Duodenal mucosa (tissue), 2 donors: ENCODE data around the gene PIP5K1A.
"Not testable (repeated sequence)": the region's sequence is repeated elsewhere in the genome, so short reads cannot be mapped to it uniquely, and the experiment has no call there.

Experiments
- H3K27ac ChIP-seq: one replicate; pipeline ENCODE4 v1.7.0; 2013; ENCODE audit warnings: low read depth, low read length
- H3K27me3 ChIP-seq, 2 donors: one replicate each; pipeline ENCODE4 v1.7.0; 2013; ENCODE audit warnings: low read length in 2 of 2, control low read depth in 1 of 2; ENCODE audit not compliant: insufficient read depth in 2 of 2, control insufficient read depth in 1 of 2
- H3K36me3 ChIP-seq, 2 donors: one replicate each; pipeline ENCODE4 v1.7.0; 2013; ENCODE audit warnings: low read length in 2 of 2, control low read depth in 1 of 2; ENCODE audit not compliant: insufficient read depth in 2 of 2, control insufficient read depth in 1 of 2
- H3K4me1 ChIP-seq, 2 donors: one replicate each; pipeline ENCODE4 v1.7.0; 2013; ENCODE audit warnings: low read length in 2 of 2, control low read depth in 1 of 2; ENCODE audit not compliant: insufficient read depth in 2 of 2, control insufficient read depth in 1 of 2
- H3K4me3 ChIP-seq, 2 donors: one replicate each; pipeline ENCODE4 v1.7.0; 2013; ENCODE audit warnings: low read length in 2 of 2, low read depth in 1 of 2
- H3K9ac ChIP-seq, 2 donors: one replicate each; pipeline ENCODE4 v1.7.0; 2013; ENCODE audit warnings: low read length in 2 of 2, low read depth in 1 of 2
- H3K9me3 ChIP-seq, 2 donors: one replicate each; pipeline ENCODE4 v1.7.0; 2013; ENCODE audit warnings: low read length in 2 of 2, control low read depth in 1 of 2; ENCODE audit not compliant: control insufficient read depth in 1 of 2

PIP5K1A gene

GRCh38 chr1:151275341-151275740 is 77.0 kb downstream of the PIP5K1A start:
- not testable (repeated sequence) for H3K4me1 ChIP-seq, H3K27ac ChIP-seq, H3K27me3 ChIP-seq, H3K4me3 ChIP-seq, H3K9ac ChIP-seq, H3K36me3 ChIP-seq, H3K9me3 ChIP-seq

GRCh38 chr1:151277249-151277648 is 78.9 kb downstream of the PIP5K1A start:
- Histone ChIP-seq H3K4me1 (peaks cover 0 to 4% of the 10 kb centered on the region in 2 donors), H3K4me3 (no peak overlapping the region), H3K9ac (no peak overlapping the region), H3K36me3 (peaks cover 0 to 3% of the 10 kb centered on the region in 2 donors), H3K27me3 (no peaks in the 10 kb centered on the region), H3K27ac (no peak overlapping the region), H3K9me3 (no peaks in the 10 kb centered on the region)

- H3K36me3 ChIP-seq: peaks cover 4 to 15% of the 10 kb centered on the region in 2 donors
- peaks cover 12 to 19% of the 10 kb centered on the region in 2 donors for H3K4me1 ChIP-seq
- H3K9me3 ChIP-seq: no peaks in the 10 kb centered on the region
- peak overlapping the region; percentile 98 for H3K27ac ChIP-seq
- no peaks in the 10 kb centered on the region for H3K27me3 ChIP-seq
- peak overlapping the region; percentile 84 to 91 for H3K4me3 ChIP-seq
- H3K9ac ChIP-seq: peak overlapping the region; percentile 92 to 96
These were observed 83.0 kb downstream of the PIP5K1A start for GRCh38 chr1:151281225-151281968.

DNA sequence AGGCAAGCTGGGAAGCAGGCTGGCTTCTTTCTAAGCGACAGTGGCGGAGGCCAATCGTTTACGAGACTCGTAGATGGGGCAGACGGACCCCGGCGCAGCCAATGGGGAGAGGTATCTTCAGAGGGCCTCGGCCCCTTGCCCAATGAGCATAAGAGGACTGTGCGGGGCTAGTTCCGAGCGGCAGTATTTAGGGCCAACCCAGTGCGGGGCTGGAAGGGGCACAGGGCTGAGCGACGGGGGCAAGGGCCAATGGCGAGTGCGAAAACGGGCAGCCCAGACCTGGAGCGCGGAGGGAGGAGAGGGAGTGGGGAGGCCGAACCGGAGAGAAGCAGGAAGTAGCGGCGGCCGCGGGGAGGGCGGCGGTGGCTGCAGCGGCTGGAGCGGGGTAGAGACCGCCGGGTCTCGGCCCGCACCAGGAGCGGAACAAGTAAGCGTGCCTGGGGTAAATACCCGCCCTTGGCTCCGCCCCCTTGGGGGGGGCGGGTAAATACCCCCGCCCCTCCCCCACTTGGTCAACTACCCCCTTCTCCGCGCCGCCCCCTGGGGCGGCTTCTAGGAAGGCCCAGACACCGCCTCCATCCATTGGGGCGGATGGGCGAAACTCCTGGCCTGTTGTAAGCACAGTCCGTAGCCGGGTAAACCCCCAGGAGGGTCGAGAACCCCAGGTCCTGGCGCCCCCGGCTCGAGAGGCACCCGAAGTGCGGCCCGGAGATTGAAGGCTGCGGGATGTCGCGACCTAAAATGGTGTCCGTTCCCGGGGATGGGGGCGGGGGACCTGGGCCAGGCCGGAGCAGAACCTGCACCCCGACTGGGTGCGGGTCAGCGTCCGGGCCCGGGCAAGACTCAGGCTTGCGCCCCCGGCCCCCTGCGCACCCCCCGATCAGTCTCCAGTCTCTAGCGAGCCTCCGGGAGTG is 83.9 kb downstream of the PIP5K1A start, which contains the start of gene ZNF687:
ZNF687 (plus strand) TSS at position 331 of the 914 bp plus-strand sequence. CDS start 3,993 bp downstream, outside the sequence.
- Histone ChIP-seq H3K4me3 (peak within 1 kb of the TSS; percentile 84 to 91), H3K27me3 (no peaks in the 10 kb centered on the region), H3K4me1 (peaks cover 12 to 19% of the 10 kb centered on the region in 2 donors), H3K27ac (peak within 1 kb of the TSS; percentile 98), H3K36me3 (peaks cover 12 to 23% of the 10 kb centered on the region in 2 donors), H3K9ac (peak within 1 kb of the TSS; percentile 92 to 96), H3K9me3 (no peaks in the 10 kb centered on the region)

GRCh38 chr1:151282883-151283725 is 84.8 kb downstream of the PIP5K1A start:
- peak overlapping the region; percentile 84 to 91 for H3K4me3 ChIP-seq
- H3K9me3 ChIP-seq: no peaks in the 10 kb centered on the region
- no peaks in the 10 kb centered on the region for H3K27me3 ChIP-seq
- H3K4me1 ChIP-seq: peaks cover 12 to 19% of the 10 kb centered on the region in 2 donors
- peak overlapping the region; percentile 74 to 86 for H3K9ac ChIP-seq
- peak overlapping the region; percentile 98 for H3K27ac ChIP-seq
- peaks cover 17 to 32% of the 10 kb centered on the region in 2 donors for H3K36me3 ChIP-seq

DNA sequence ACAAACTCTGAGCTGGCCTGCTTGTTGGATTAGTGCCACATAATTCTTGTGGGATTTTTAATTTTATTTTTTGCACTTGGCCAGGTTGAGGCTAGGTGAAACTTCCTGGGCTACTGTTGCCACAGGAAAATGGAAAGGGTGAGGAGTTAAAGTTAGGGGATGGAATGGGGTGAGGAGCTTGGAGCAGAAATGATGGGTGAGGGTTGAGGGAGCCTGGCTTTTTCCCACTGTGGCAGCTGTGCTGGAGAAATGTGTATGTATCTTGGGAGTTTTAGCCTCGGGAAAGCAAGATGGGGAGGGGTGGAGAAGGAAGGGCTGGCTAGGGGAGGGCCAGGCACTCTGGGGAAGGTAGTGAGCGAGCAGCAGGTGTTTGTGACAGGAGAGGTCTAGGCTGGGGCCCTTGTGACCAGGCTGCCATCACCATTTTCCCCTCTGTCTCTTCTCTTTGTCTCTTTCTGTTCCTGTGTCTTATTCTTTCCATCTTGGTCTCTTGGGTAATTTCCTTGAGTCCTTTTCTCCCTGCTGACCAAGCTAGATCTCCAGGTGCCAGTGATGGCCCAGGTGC is 85.7 kb downstream of the PIP5K1A start:
- H3K9me3 ChIP-seq: no peaks in the 10 kb centered on the region
- H3K4me3 ChIP-seq: peak overlapping the region; percentile 84 to 91
- H3K27me3 ChIP-seq: no peaks in the 10 kb centered on the region
- no peak overlapping the region for H3K27ac ChIP-seq
- H3K4me1 ChIP-seq: peaks cover 12 to 19% of the 10 kb centered on the region in 2 donors
- peak overlapping the region; percentile 10 to 86 for H3K9ac ChIP-seq
- H3K36me3 ChIP-seq: peaks cover 26 to 42% of the 10 kb centered on the region in 2 donors

DNA sequence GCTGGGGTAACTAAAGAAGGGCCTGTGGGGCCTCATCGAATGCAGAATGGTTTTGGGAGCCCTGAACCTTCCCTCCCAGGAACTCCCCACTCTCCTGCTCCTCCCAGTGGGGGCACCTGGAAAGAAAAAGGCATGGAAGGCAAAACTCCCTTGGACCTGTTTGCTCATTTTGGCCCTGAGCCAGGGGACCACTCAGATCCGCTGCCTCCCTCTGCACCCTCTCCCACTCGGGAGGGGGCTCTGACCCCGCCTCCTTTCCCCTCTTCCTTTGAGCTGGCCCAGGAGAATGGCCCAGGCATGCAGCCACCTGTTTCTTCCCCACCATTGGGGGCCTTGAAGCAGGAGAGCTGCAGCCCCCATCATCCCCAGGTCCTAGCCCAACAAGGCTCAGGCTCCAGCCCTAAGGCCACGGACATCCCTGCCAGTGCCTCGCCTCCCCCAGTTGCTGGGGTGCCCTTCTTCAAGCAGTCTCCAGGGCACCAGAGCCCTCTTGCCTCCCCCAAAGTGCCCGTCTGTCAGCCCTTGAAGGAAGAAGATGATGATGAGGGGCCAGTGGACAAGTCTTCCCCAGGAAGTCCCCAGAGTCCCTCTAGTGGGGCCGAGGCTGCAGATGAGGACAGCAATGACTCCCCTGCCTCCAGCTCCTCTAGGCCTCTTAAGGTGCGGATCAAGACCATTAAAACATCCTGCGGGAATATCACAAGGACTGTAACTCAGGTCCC is 88.4 kb downstream of the PIP5K1A start:
- H3K9ac ChIP-seq: no peak overlapping the region
- no peak overlapping the region for H3K27ac ChIP-seq
- no peak overlapping the region for H3K4me3 ChIP-seq
- H3K27me3 ChIP-seq: no peaks in the 10 kb centered on the region
- peaks cover 12 to 14% of the 10 kb centered on the region in 2 donors for H3K4me1 ChIP-seq
- H3K36me3 ChIP-seq: peaks cover 46 to 66% of the 10 kb centered on the region in 2 donors
- no peaks in the 10 kb centered on the region for H3K9me3 ChIP-seq

DNA sequence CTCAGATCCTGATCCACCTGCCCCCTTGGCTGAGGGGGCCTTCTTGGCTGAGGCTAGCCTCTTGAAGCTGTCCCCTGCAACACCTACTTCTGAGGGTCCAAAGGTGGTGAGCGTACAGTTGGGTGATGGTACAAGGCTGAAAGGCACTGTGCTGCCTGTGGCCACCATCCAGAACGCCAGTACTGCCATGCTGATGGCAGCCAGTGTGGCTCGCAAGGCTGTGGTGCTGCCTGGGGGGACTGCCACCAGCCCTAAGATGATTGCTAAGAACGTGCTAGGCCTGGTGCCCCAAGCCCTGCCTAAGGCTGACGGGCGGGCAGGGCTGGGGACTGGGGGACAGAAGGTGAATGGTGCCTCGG is 89.0 kb downstream of the PIP5K1A start:
- H3K9ac ChIP-seq: no peak overlapping the region
- no peak overlapping the region for H3K4me3 ChIP-seq
- H3K9me3 ChIP-seq: no peaks in the 10 kb centered on the region
- peaks cover 12 to 14% of the 10 kb centered on the region in 2 donors for H3K4me1 ChIP-seq
- no peaks in the 10 kb centered on the region for H3K27me3 ChIP-seq
- H3K36me3 ChIP-seq: peaks cover 49 to 72% of the 10 kb centered on the region in 2 donors
- H3K27ac ChIP-seq: no peak overlapping the region
